ENCODE measurements around the gene VAC14. TPM values are rescaled to one million over a fixed set of nuclear protein-coding genes. Genes with fewer than 3 reads are reported as not detected.
"Not testable (repeated sequence)": the region's sequence is repeated elsewhere in the genome, so short reads cannot be mapped to it uniquely, and the experiment has no call there.

The VAC14 gene
- total RNA-seq, 2 experiments from 2014 or later: 40.3 to 44.9 TPM

GRCh38 chr16:70644763-70645597, 156.0 kb downstream of the VAC14 start:
- ChIA-PET POLR2A (no interaction called here), CTCF (no interaction called here)

GRCh38 chr16:70643264-70643663, 157.7 kb downstream of the VAC14 start:
- CTCF ChIA-PET, POLR2A ChIA-PET: not testable (repeated sequence)

- CTCF ChIA-PET: interaction anchor here (0.7 kb wide), 1 partner anchor 598 kb away, joined by 3 read pairs; no protein-coding TSS in a partner anchor
- POLR2A ChIA-PET: no interaction called here
These were observed 158.3 kb downstream of the VAC14 start for GRCh38 chr16:70642633-70643032.

- CTCF ChIA-PET: interaction anchor here (0.5 kb wide), 1 partner anchor 14 kb away, joined by 3 read pairs; no protein-coding TSS in a partner anchor
- POLR2A ChIA-PET: no interaction called here
These were observed 161.9 kb downstream of the VAC14 start for GRCh38 chr16:70638814-70639792.

Other genes starting within 250 kb of the VAC14 start
- gene IL34, start 154.6 kb downstream of the VAC14 start, total RNA-seq: not detected
- gene MTSS2, start 115.1 kb downstream of the VAC14 start, total RNA-seq: 1 to 10 TPM; 2.0 to 2.5 TPM